GM12865 (cell line): ENCODE results near the gene PLA2R1.

Experiments used
- DNase-seq: peaks from one replicate; pipeline ENCODE4 v3.0.0; 2010; ENCODE audit warnings: low read depth
- H3K4me3 ChIP-seq: 2 replicates; pipeline ENCODE4 v1.5.1; 2011; ENCODE audit warnings: mild to moderate bottlenecking, low read depth, low read length, control low read depth
- TF ChIP-seq, protein P1 (sequence below): IDR thresholded peaks from 2 replicates; pipeline ENCODE4 v1.5.1; 2011; ENCODE audit warnings: low read length, control low read depth, low read depth, inconsistent platforms; ENCODE audit not compliant: insufficient read depth; ENCODE audit errors: missing control alignments

PLA2R1 gene

DNA sequence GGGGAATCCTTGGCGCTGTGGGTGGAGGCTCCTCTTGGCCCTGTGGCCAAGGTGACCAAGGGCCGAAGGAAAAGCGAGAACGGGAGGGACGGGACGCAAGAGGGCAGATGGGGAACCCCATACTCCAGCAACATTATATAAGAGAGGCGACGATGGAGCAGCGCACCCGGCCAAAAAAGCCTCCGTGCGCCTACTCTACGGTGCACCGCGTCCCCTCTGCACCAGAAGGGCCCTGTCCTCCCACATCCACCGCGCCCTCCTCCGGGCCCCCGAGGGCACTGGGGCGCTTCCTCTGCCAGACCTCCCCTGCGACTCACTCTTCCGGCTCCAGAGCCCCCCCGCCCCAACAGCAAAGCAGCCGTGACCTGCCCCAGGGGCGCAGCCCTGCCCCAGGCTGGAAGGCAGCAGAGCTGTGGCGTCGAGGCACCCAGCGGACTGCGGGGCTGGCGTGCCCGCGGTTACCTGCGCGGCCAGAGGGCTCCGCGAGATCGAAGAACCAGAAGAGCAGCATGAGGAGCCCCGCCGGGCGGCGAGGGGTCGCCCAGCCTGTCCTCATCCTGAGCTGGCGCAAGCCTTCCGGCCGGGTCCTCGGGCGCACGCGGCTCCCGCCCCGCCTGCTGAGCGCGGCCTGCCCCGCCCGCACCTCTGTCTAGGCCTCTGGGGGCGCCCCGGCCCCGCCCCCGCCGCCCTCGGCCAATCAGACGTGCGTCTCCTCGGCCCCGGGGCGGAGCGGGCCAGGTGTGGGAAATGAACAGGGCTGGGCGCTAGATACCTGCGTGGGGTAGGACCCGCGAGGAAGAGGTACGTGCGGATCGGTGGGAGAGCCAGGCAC, 158.1 kb downstream of the PLA2R1 start, which contains the start of gene LY75:
Gene LY75, minus strand, starts transcription at position 630 of the 832 bp plus-strand sequence.
- DNase-seq = peak; percentile 93
- H3K4me3 ChIP-seq = peak within 1 kb of the TSS; percentile 79
- TF ChIP-seq, protein P1, sequence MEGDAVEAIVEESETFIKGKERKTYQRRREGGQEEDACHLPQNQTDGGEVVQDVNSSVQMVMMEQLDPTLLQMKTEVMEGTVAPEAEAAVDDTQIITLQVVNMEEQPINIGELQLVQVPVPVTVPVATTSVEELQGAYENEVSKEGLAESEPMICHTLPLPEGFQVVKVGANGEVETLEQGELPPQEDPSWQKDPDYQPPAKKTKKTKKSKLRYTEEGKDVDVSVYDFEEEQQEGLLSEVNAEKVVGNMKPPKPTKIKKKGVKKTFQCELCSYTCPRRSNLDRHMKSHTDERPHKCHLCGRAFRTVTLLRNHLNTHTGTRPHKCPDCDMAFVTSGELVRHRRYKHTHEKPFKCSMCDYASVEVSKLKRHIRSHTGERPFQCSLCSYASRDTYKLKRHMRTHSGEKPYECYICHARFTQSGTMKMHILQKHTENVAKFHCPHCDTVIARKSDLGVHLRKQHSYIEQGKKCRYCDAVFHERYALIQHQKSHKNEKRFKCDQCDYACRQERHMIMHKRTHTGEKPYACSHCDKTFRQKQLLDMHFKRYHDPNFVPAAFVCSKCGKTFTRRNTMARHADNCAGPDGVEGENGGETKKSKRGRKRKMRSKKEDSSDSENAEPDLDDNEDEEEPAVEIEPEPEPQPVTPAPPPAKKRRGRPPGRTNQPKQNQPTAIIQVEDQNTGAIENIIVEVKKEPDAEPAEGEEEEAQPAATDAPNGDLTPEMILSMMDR = no peak

DNA sequence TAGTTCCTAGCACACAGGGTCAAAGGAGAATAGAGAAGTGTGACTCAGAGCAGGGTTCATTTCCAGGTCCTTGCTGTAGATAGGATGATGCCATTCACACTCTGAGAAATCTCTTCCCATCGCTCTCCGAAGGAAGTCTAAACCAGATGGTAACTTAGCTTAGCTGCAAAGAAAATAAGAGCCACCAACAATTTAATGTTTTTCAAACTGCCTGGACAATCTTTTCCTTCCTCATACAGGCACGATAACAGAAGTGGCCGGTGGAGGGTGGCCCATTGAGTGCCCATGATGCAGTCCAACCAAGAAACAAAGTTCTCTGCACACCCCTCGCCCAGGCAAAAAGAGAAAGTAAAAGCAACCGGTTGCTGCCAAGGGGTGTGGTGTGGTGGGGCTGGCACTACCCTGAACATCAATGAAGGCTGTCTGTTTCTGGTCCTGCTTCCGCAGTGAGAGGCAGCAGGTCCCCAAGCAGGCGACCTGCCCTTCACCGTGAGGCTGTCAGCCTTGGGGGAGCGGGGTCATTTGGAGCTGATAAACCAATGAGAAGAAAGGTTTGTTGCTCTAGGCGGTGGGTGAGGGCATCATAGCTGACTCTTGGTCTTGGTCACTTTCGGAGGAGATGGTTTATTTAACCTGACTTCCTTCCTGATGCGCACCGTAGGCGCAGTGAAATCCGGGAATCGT, 158.8 kb downstream of the PLA2R1 start:
- TF ChIP-seq, protein P1 = no peak
- peak overlapping the region; percentile 79 for H3K4me3 ChIP-seq
- peak; percentile 82 for DNase-seq

DNA sequence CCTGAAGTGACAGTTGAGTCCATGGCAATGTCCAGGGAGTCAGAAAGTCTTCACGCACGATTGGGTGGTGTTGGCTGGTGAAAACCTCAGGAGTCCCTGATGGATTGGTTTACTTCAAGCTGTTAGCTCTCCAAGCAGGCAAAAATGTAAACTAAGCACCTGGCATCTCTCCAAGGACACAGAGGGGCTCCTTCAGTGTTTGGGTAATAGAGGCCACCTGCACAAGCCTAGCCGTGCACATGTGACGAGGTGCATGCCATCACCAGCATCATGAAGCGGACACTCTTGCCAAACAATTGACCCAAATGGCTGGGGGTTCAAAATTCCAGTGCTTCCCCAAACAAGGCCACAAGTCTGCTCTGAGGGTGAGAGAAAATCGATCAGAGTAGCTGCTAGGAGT, 159.7 kb downstream of the PLA2R1 start:
- peak overlapping the region; percentile 79 for H3K4me3 ChIP-seq
- no peak for DNase-seq
- TF ChIP-seq, protein P1 = no peak

DNA sequence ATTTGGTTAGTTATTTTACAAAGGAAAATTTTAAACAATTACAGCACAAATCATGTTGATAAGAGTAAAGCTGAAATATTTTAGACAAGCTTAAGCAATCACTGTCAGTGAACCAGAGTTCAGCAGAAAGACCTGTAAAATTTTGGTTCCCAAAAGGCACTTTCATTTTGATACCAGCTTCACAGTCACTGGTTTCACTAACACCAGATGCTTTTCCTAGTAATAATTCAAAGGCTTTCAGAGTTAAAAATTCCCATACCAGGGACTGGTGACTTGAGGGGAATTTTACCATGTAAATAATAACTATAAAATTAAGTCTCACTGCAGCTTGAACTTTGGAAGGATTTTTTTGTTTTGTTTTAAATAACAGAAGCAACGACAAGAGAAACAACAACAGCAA, 162.1 kb downstream of the PLA2R1 start:
- TF ChIP-seq, protein P1 = no peak
- peak; percentile 56 for DNase-seq
- H3K4me3 ChIP-seq = peak overlapping the region; percentile 79

DNA sequence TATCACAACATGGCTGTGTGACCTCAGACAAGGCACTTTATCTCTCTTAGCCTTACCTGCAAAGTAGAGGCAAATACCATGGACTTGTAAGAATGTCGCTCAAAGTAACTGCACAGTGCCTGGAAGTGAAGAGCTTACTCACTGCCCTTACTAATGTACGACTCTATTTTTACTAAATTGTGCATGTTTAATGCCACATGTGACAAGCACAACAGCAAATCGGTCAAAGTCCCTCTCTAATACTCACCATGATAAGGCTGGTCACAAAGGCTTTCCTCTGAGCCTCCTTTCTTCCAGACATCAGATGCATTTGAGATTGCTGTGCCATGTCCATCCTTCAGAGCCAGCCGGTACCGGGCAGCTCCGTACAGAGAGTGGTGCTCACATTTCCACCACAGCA, 164.0 kb downstream of the PLA2R1 start:
- no peak overlapping the region for H3K4me3 ChIP-seq
- DNase-seq = no peak
- TF ChIP-seq, protein P1 = no peak

DNA sequence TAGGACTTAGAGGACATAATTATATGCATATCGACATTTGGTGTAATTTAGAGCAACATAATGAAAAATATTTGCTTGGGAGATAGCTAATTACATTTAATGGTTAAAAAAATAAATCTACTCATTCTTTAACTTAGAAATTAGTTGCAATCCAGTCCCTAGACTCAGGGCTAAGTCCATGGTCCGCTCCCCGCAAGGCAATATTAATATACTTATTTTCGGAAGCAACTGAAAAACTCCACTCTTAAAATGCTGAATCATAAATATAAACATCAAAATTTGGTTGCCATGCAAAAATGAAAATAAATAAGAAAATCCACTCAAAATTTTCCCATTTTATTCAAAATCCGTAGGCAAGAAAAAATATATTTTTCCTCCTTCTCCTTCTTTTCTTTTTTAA, 164.7 kb downstream of the PLA2R1 start:
- no peak for DNase-seq
- TF ChIP-seq, protein P1 = no peak
- H3K4me3 ChIP-seq = no peak overlapping the region
